Stimulated activated CD4-positive, alpha-beta T cell treated with anti-CD3 and anti-CD28 coated beads, Interleukin-2, amount 100 ng/mL, for 4 hours (primary cell): Measurements from ENCODE around the gene TSPAN18.

Experiments used
- DNase-seq: peaks from one replicate; pipeline ENCODE4 v3.0.0-alpha.2; 2020; ENCODE audit warnings: low read depth

Gene TSPAN18

GRCh38 chr11:44957776-44958564 lies 231.2 kb downstream of the TSPAN18 start:
- DNase-seq, result no peak

GRCh38 chr11:44959064-44959463 lies 232.3 kb downstream of the TSPAN18 start:
- no peak for DNase-seq

- DNase-seq, result no peak
Measured at GRCh38 chr11:44960200-44960845, 233.6 kb downstream of the TSPAN18 start.

GRCh38 chr11:44962464-44962863 lies 235.7 kb downstream of the TSPAN18 start:
- DNase-seq, result no peak

GRCh38 chr11:44963136-44963535 lies 236.4 kb downstream of the TSPAN18 start:
- DNase-seq, result no peak

- DNase-seq, result no peak
Measured at GRCh38 chr11:44963948-44964347, 237.2 kb downstream of the TSPAN18 start.

GRCh38 chr11:44964526-44965209 lies 237.9 kb downstream of the TSPAN18 start:
- no peak for DNase-seq

GRCh38 chr11:44966694-44967093 lies 239.9 kb downstream of the TSPAN18 start:
- no peak for DNase-seq

GRCh38 chr11:44967930-44968496 lies 241.3 kb downstream of the TSPAN18 start:
- no peak for DNase-seq

GRCh38 chr11:44968510-44968909 lies 241.7 kb downstream of the TSPAN18 start:
- DNase-seq, result no peak

- no peak for DNase-seq
Measured at GRCh38 chr11:44969651-44970252, 243.0 kb downstream of the TSPAN18 start.

GRCh38 chr11:44970293-44970692 lies 243.5 kb downstream of the TSPAN18 start:
- DNase-seq, result no peak

- DNase-seq, result no peak
Measured at GRCh38 chr11:44971185-44971584, 244.4 kb downstream of the TSPAN18 start.

- DNase-seq, result no peak
Measured at GRCh38 chr11:44972746-44973435, 246.1 kb downstream of the TSPAN18 start.

- no peak for DNase-seq
Measured at GRCh38 chr11:44973632-44974401, 247.1 kb downstream of the TSPAN18 start.

GRCh38 chr11:44974402-44975000 lies 247.7 kb downstream of the TSPAN18 start:
- no peak for DNase-seq

GRCh38 chr11:44976576-44976975 lies 249.8 kb downstream of the TSPAN18 start:
- DNase-seq, result no peak

GRCh38 chr11:44977493-44977984 lies 250.8 kb downstream of the TSPAN18 start:
- no peak for DNase-seq

- DNase-seq, result no peak
Measured at GRCh38 chr11:44978274-44978960, 251.7 kb downstream of the TSPAN18 start.

GRCh38 chr11:44978961-44979331 lies 252.2 kb downstream of the TSPAN18 start:
- no peak for DNase-seq
